NB4 (cell line): Measurements from ENCODE around the gene WFIKKN2.

Experiments
- DNase-seq: peaks from one replicate; pipeline ENCODE4 v3.0.0; 2010; ENCODE audit warnings: low read depth
- H3K4me3 ChIP-seq: one replicate; pipeline ENCODE4 v1.5.1; 2011; ENCODE audit warnings: mild to moderate bottlenecking, low read depth, low read length, moderate library complexity
- MYC ChIP-seq: IDR thresholded peaks from 2 replicates; pipeline ENCODE4 v1.6.1; 2011; ENCODE audit warnings: low read depth, low read length
- POLR2A ChIP-seq: IDR thresholded peaks from 2 replicates; pipeline ENCODE4 v1.6.1; 2011; ENCODE audit warnings: mild to moderate bottlenecking; ENCODE audit not compliant: insufficient read length; ENCODE audit errors: extremely low read depth
- TF ChIP-seq, protein P1 (sequence below): IDR thresholded peaks from 2 replicates; pipeline ENCODE4 v1.6.1; 2011; ENCODE audit warnings: low read depth, low read length
- TF ChIP-seq, protein P2 (sequence below): IDR thresholded peaks from one replicate; pipeline ENCODE4 v1.5.1; 2012; ENCODE audit warnings: low read depth, low read length

The WFIKKN2 gene

DNA sequence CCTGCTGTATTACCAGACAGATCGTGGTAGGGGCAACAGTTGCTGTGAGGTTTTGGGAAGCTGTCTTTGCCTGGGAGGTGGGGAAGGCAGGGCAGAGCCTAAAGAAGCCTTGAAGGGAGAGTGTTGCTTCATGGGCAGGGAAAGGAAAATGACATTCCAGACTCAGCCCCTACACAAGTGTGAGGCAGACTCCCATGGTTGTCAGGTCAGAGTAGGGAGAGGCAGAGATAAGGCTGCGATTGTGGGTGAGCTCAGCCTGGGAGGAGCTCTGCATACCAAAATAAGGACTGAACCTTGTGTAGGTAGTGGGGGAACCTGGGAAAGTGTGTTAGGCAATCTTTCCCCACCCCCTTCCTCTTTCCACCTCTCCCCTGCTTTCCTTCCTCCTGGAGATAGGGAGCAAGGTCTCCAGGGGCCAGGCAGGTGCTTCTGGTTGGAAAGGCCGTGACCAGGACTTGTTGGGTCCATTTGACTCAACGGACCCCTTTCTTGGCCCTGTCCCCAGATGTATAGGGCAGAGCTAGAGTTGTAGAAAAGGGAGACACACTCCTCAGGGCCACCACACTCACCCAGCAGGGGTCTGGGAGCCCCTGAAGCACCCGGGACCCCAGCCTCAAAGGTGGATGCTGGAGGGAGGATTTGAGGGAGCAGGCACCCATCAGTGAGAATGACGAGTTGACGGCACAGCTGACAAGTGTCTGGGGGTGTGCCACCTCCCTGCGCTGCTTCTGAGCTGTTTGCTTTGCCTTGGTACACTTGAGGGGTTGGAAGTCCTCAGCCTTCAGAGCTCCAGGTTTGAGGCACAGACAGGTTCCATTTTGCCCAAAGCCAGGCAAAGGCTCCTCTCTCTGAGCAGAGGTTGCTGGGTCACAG lies 49.3 kb downstream of the WFIKKN2 start:
- peak; percentile 20 for DNase-seq

DNA sequence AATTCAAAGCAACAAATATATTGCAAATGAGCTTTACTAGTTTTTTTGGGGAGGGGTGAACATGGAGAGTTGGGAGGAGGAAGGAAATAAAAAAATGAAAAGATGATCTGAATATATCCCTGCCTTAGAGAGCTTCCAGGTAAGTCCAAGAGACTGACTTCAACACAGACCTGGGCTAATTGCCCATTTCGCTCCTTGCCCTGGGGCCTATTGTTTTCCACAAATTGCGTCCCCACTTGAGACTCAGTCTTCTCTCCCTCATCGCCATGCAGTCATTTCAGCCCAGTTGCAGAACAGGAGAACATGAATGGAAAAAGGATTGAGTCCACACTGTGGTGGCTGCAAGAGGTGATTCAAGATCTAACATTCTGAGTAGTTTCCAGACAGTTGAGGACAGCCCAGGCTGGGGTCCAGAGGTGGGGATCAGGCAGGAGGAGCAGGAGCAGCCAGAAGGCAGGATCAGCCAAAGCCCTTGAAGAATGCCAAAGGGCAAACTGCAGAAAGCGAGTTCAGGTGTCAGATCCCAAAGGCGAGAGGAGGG lies 52.4 kb downstream of the WFIKKN2 start:
- TF ChIP-seq MYC = no peak
- TF ChIP-seq, protein P1, sequence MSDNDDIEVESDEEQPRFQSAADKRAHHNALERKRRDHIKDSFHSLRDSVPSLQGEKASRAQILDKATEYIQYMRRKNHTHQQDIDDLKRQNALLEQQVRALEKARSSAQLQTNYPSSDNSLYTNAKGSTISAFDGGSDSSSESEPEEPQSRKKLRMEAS = no peak
- TF ChIP-seq, protein P2, sequence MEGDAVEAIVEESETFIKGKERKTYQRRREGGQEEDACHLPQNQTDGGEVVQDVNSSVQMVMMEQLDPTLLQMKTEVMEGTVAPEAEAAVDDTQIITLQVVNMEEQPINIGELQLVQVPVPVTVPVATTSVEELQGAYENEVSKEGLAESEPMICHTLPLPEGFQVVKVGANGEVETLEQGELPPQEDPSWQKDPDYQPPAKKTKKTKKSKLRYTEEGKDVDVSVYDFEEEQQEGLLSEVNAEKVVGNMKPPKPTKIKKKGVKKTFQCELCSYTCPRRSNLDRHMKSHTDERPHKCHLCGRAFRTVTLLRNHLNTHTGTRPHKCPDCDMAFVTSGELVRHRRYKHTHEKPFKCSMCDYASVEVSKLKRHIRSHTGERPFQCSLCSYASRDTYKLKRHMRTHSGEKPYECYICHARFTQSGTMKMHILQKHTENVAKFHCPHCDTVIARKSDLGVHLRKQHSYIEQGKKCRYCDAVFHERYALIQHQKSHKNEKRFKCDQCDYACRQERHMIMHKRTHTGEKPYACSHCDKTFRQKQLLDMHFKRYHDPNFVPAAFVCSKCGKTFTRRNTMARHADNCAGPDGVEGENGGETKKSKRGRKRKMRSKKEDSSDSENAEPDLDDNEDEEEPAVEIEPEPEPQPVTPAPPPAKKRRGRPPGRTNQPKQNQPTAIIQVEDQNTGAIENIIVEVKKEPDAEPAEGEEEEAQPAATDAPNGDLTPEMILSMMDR = no peak
- H3K4me3 ChIP-seq = no peak overlapping the region
- DNase-seq = no peak

More for the DNA sequence above, 49.3 kb downstream of the WFIKKN2 start:
- TF ChIP-seq POLR2A = no peak
- TF ChIP-seq, protein P1 = no peak
- H3K4me3 ChIP-seq = no peak overlapping the region

DNA sequence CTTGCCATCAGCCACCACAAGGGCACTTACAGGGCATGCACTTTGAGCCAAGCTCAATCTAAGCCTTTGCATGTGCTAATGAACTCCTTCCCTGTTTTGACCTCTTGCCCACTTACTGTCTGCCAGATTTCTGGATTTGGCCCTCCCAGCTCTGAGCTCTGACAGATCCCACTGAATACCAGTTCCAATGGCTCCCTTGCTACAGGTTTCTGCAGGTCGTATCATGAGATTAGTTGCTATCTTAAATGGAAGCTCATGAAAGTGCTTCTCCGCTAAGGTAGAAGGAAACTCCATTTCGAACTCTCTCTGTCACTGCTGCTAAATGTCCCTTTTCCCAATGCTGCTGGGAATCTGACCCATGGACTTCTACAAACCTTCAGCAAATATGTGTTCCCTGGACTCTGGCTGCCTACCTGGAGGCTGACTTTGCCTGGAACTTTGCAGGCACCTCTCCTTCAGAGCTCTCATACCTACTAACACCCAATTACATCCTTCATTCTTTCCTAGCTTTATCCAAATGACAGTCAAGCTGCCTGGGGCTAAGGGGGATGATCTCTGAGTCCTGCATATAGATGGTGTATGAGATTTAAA lies 54.2 kb downstream of the WFIKKN2 start:
- TF ChIP-seq, protein P2 = no peak
- no peak for TF ChIP-seq MYC
- TF ChIP-seq, protein P1 = no peak
- TF ChIP-seq POLR2A = no peak
- no peak for DNase-seq
- H3K4me3 ChIP-seq = no peak overlapping the region

DNA sequence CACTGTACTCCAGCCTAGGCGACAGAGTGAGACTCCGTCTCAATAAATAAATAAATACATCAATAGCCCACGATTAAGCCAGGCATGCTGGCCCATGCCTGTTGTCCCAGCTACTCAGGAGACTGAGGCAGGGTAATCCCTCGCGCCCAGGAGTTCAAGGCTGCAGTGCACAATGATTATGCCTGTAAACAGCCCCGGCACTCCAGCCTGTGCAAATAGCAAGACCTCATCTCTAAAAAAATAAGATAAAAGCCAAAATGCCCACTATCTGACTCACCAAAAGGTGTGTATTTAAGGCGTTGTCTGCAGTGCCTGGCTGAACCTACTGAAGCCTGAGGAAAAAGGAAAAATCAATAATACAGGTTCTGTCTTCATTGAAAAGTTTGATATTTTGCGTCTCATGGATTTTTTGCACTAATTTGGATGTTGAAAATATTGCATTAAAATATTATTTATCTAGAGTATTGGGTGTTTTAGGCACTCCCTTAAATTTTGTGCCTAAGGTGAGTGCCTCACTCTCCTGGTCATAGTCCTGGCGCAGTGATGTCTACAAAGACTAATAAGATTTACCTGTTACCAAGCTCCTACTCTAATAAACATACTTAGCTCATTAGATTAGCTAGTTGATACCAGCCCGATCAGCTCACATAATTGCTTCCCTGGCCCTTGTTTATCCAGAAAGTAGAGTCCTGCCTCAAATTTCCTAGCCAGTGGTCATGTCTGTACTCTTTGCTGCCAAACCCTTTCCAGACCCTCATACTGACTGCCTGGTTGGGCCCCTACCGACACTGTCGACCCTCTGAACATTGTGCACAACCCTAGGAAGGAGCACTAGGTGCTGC lies 55.5 kb downstream of the WFIKKN2 start:
- no peak overlapping the region for H3K4me3 ChIP-seq
- TF ChIP-seq, protein P1 = no peak
- TF ChIP-seq, protein P2 = no peak
- TF ChIP-seq MYC (no peak), POLR2A (no peak)
- DNase-seq = no peak

DNA sequence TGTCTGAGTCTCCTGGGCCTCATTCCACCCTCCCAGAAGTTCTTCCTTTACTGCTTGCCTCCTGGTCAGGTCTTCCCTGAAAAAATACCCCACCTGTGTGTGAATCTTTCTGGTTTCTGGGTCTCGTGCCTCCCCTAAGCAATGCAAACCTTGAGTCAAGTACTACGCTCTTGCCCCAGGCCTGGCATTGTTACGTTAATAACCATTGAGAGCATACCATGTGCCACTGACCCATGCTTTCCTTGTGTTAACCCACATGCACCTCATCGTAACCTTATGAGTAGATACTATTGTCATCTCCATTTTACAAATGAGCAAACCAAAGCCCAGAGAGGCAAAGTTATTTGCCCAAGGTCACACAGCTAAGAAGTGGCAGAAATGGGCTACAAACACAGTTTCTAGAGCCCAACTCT lies 56.2 kb downstream of the WFIKKN2 start:
- no peak overlapping the region for H3K4me3 ChIP-seq
- no peak for TF ChIP-seq MYC
- TF ChIP-seq, protein P1 = no peak
- no peak for TF ChIP-seq POLR2A
- TF ChIP-seq, protein P2 = no peak
- DNase-seq = no peak
